HG03558 (cell line): ENCODE measurements around the gene FOXL3.
"Not testable (repeated sequence)": the region's sequence is repeated elsewhere in the genome, so short reads cannot be mapped to it uniquely, and the experiment has no call there.

Experiments used
- ATAC-seq: cut with Tn5 transposase; IDR thresholded peaks from one replicate; pipeline ENCODE4 v1.9.1; 2021; ENCODE audit warnings: moderate number of reproducible peaks; ENCODE audit not compliant: unreplicated experiment; ENCODE audit errors: extremely low read depth

FOXL3 gene

GRCh38 chr7:285731-286130 lies 4.2 kb upstream of the FOXL3 start:
- no peak for ATAC-seq

GRCh38 chr7:286266-286665 lies 3.7 kb upstream of the FOXL3 start:
- ATAC-seq, result no peak

GRCh38 chr7:288671-289101 lies 1.3 kb upstream of the FOXL3 start:
- no peak for ATAC-seq

GRCh38 chr7:289209-289755 lies 688 bp upstream of the FOXL3 start:
- no peak for ATAC-seq

GRCh38 chr7:290554-291372 lies 793 bp downstream of the FOXL3 start:
- no peak for ATAC-seq

- no peak for ATAC-seq
These were observed 1.6 kb downstream of the FOXL3 start for GRCh38 chr7:291373-292092.

- ATAC-seq, result no peak
These were observed 2.3 kb downstream of the FOXL3 start for GRCh38 chr7:292226-292625.

- no peak for ATAC-seq
These were observed 2.9 kb downstream of the FOXL3 start for GRCh38 chr7:292826-293225.

GRCh38 chr7:293681-294439 lies 3.9 kb downstream of the FOXL3 start:
- ATAC-seq, result no peak

- no peak for ATAC-seq
These were observed 4.6 kb downstream of the FOXL3 start for GRCh38 chr7:294440-295154.

GRCh38 chr7:295155-296154 lies 5.5 kb downstream of the FOXL3 start:
- ATAC-seq, result no peak

- no peak for ATAC-seq
These were observed 6.5 kb downstream of the FOXL3 start for GRCh38 chr7:296373-296945.

- not testable (repeated sequence) for ATAC-seq
These were observed 7.2 kb downstream of the FOXL3 start for GRCh38 chr7:297141-297540.

- ATAC-seq, result no peak
These were observed 7.8 kb downstream of the FOXL3 start for GRCh38 chr7:297611-298374.

GRCh38 chr7:298375-298702 lies 8.4 kb downstream of the FOXL3 start:
- ATAC-seq, result no peak

GRCh38 chr7:298743-299142 lies 8.8 kb downstream of the FOXL3 start:
- ATAC-seq, result no peak

GRCh38 chr7:299169-299568 lies 9.2 kb downstream of the FOXL3 start:
- no peak for ATAC-seq

- ATAC-seq, result no peak
These were observed 9.7 kb downstream of the FOXL3 start for GRCh38 chr7:299628-300027.
